Gastrocnemius medialis (tissue), 4 donors: ENCODE data around the gene FLNB. TPM values are rescaled to one million over a fixed set of nuclear protein-coding genes. Genes with fewer than 3 reads are reported as not detected.

Experiments
- ATAC-seq, 2 donors: fragments of 150-250 bp; one replicate each; pipeline ENCODE4 v1.9.1; 2016
- DNase-seq, 2 donors: peaks; one replicate each; pipeline ENCODE4 v3.0.0-alpha.2; 2019
- H3K27ac ChIP-seq, 4 donors: fragments of 200-600 bp; sonication (generic); 1 replicate in 1 of 4; 2 replicates in 3 of 4; pipeline ENCODE4 v1.5.1; 2016 to 2018; ENCODE audit warnings: mild to moderate bottlenecking in 2 of 4, moderate library complexity in 1 of 4
- H3K27me3 ChIP-seq, 3 donors: fragments of 200-600 bp; sonication (generic) in 2 of 3; 1 replicate in 1 of 3; 2 replicates in 2 of 3; pipeline versions ENCODE4 v1.5.1 to v1.6.0; 2016 to 2019; ENCODE audit warnings: mild to moderate bottlenecking in 1 of 3, moderate library complexity in 1 of 3
- H3K36me3 ChIP-seq, 2 donors: fragments of 200-600 bp; sonication (generic) in 1 of 2; one replicate each; pipeline ENCODE4 v1.5.1; 2017 to 2018
- H3K4me1 ChIP-seq, 2 donors: fragments of 200-600 bp; sonication (generic) in 1 of 2; one replicate each; pipeline ENCODE4 v1.5.1; 2016 to 2017; ENCODE audit warnings: mild to moderate bottlenecking in 2 of 2
- H3K4me3 ChIP-seq, 4 donors: fragments of 200-600 bp; sonication (generic) in 3 of 4; 1 replicate in 1 of 4; 2 replicates in 3 of 4; pipeline ENCODE4 v1.5.1; 2016 to 2019; ENCODE audit warnings: mild to moderate bottlenecking in 2 of 4
- H3K9me3 ChIP-seq, 3 donors: fragments of 200-600 bp; sonication (generic) in 2 of 3; 1 replicate in 1 of 3; 2 replicates in 2 of 3; pipeline ENCODE4 v1.5.1; 2016 to 2019
- CTCF ChIP-seq, 5 experiments: fragments of 450-650 bp in 3 of 5; fragments of 200-600 bp in 2 of 5; sonication (generic) in 2 of 5; IDR thresholded peaks in 4 of 5; conservative IDR thresholded peaks in 1 of 5; 1 replicate in 4 of 5; 2 replicates in 1 of 5; pipeline ENCODE4 v1.5.1; 2016 to 2019; ENCODE audit warnings: antibody characterized with exemption in 5 of 5, mild to moderate bottlenecking in 3 of 5, moderate library complexity in 3 of 5
- POLR2A ChIP-seq, 2 donors: fragments of 450-650 bp; IDR thresholded peaks; one replicate each; pipeline ENCODE4 v1.6.1; 2017; ENCODE audit warnings: antibody characterized with exemption in 2 of 2, mild to moderate bottlenecking in 2 of 2, moderate library complexity in 2 of 2
- in situ Hi-C, 4 donors: fragments of 200-750 bp; cut with MboI; loops; one replicate each; pipeline versions ENCODE4 v1.15.0 to v1.8.0; 2017; ENCODE audit warnings: low sequenced_read_pairs in 4 of 4
- intact Hi-C: fragments of 100-400 bp; cut with DNase I; formaldehyde crosslinking; loops from one replicate; pipeline ENCODE4 v1.15.1; 2023; ENCODE audit warnings: low total_unique reads
- total RNA-seq, 4 donors: library from RNA; depleted of rRNA; stranded (reverse); fragments of >200 nt; gene quantifications; one replicate each; pipeline versions ENCODE4 v1.1.0 to v1.2.3, GENCODE V29; 2016

Gene FLNB
- total RNA-seq, 4 donors from 2014 or later = 10.9 to 21.5 (median 12.0) TPM

GRCh38 chr3:58079773-58080172 is 71.6 kb downstream of the FLNB start:
- no peak overlapping the region for H3K27ac ChIP-seq
- TF ChIP-seq CTCF (IDR thresholded peaks at IDR 0.05 in 4 of 5, conservative IDR thresholded peaks at IDR 0.05 in 1 of 5) = no peak
- ATAC-seq = no peak
- no peak overlapping the region for H3K4me3 ChIP-seq
- H3K9me3 ChIP-seq = no peaks in the 10 kb centered on the region
- H3K27me3 ChIP-seq = no peaks in the 10 kb centered on the region
- no peak for DNase-seq
- H3K4me1 ChIP-seq = peaks cover 0 to 2% of the 10 kb centered on the region in 2 donors
- in situ Hi-C loops (no loop called here), intact Hi-C loops (no loop called here)
- H3K36me3 ChIP-seq = no peaks in the 10 kb centered on the region

- Histone ChIP-seq H3K4me1 (peaks cover 0 to 2% of the 10 kb centered on the region in 2 donors), H3K27ac (peak overlapping the region; percentile 48 to 64 (median 57)), H3K36me3 (no peaks in the 10 kb centered on the region), H3K4me3 (no peak overlapping the region), H3K9me3 (no peaks in the 10 kb centered on the region), H3K27me3 (no peaks in the 10 kb centered on the region)
- in situ Hi-C loops (no loop called here), intact Hi-C loops (no loop called here)
- ATAC-seq (peak; percentile 44 to 69), DNase-seq (no peak)
- TF ChIP-seq CTCF (IDR thresholded peaks at IDR 0.05 in 4 of 5, conservative IDR thresholded peaks at IDR 0.05 in 1 of 5) (no peak), POLR2A (IDR thresholded peaks at IDR 0.05) (no peak)
Observed at GRCh38 chr3:58082047-58082446, 73.8 kb downstream of the FLNB start.

GRCh38 chr3:58084166-58084565 is 75.9 kb downstream of the FLNB start:
- H3K27me3 ChIP-seq = no peaks in the 10 kb centered on the region
- no peaks in the 10 kb centered on the region for H3K36me3 ChIP-seq
- peak overlapping the region; percentile 10 to 62 (median 44) for H3K27ac ChIP-seq
- DNase-seq (no peak), ATAC-seq (no peak)
- peaks cover 0 to 2% of the 10 kb centered on the region in 2 donors for H3K4me1 ChIP-seq
- no peak for TF ChIP-seq CTCF (IDR thresholded peaks at IDR 0.05 in 4 of 5, conservative IDR thresholded peaks at IDR 0.05 in 1 of 5)
- no peak for TF ChIP-seq POLR2A (IDR thresholded peaks at IDR 0.05)
- intact Hi-C loops (no loop called here), in situ Hi-C loops (no loop called here)
- H3K9me3 ChIP-seq = no peaks in the 10 kb centered on the region
- H3K4me3 ChIP-seq = no peak overlapping the region

GRCh38 chr3:58084788-58085543 is 76.7 kb downstream of the FLNB start:
- ATAC-seq = no peak
- in situ Hi-C loops = no loop called here

More at GRCh38 chr3:58084788-58085543, 76.7 kb downstream of the FLNB start:
- Histone ChIP-seq H3K9me3 (no peaks in the 10 kb centered on the region), H3K4me3 (no peak overlapping the region), H3K27me3 (no peaks in the 10 kb centered on the region), H3K4me1 (peaks cover 0 to 2% of the 10 kb centered on the region in 2 donors), H3K27ac (peak overlapping the region; percentile 10 to 62 (median 44)), H3K36me3 (no peaks in the 10 kb centered on the region)
- TF ChIP-seq CTCF (IDR thresholded peaks at IDR 0.05 in 4 of 5, conservative IDR thresholded peaks at IDR 0.05 in 1 of 5) (no peak), POLR2A (IDR thresholded peaks at IDR 0.05) (no peak)
- no peak for DNase-seq
- intact Hi-C loops = no loop called here
